DMS153 treated with DMSO at 0.1 percent for 48 hours (cell line): ENCODE data around the gene ETNK2.

Experiments
- DNase-seq: peaks from one replicate; lab custom pipeline; 2025; ENCODE audit not compliant: unreplicated experiment; lab: John Stamatoyannopoulos, UW

The ETNK2 gene

GRCh38 chr1:204083491-204083890 is 68.4 kb downstream of the ETNK2 start:
- DNase-seq = no peak

- no peak for DNase-seq
Observed at GRCh38 chr1:204081791-204082513, 69.9 kb downstream of the ETNK2 start.

GRCh38 chr1:204081164-204081790 is 70.6 kb downstream of the ETNK2 start:
- DNase-seq = no peak
